CD1c-positive myeloid dendritic cell (primary cell): Measurements from ENCODE around the gene TTYH1.
A peak's percentile ranks its signal among the peaks of the same experiment; 100 is the strongest.
"Not testable (repeated sequence)": the region's sequence is repeated elsewhere in the genome, so short reads cannot be mapped to it uniquely, and the experiment has no call there.

Experiments used
- DNase-seq: peaks from one replicate; pipeline ENCODE4 v3.0.0-alpha.2; 2016; ENCODE audit errors: extremely low spot score

Gene TTYH1

GRCh38 chr19:54415208-54415900 is at the start of gene TTYH1:
TTYH1 (plus strand) TSS chr19:54415464; CDS start chr19:54415553, 89 bp downstream.
- no peak for DNase-seq

GRCh38 chr19:54365798-54366197 is 49.5 kb upstream of the TTYH1 start:
- DNase-seq, result peak; percentile 28

- DNase-seq, result no peak
Measured at GRCh38 chr19:54366811-54367210, 48.5 kb upstream of the TTYH1 start.

- peak; percentile 21 for DNase-seq
Measured at GRCh38 chr19:54369082-54369687, 46.1 kb upstream of the TTYH1 start.

GRCh38 chr19:54369688-54370433 is 45.4 kb upstream of the TTYH1 start:
- DNase-seq, result peak; percentile 54

GRCh38 chr19:54370434-54370796 is 44.8 kb upstream of the TTYH1 start:
- DNase-seq, result peak; percentile 38

GRCh38 chr19:54371453-54371852 is 43.8 kb upstream of the TTYH1 start:
- not testable (repeated sequence) for DNase-seq

- peak; percentile 83 for DNase-seq
Measured at GRCh38 chr19:54373781-54374631, 41.3 kb upstream of the TTYH1 start.

GRCh38 chr19:54375181-54375938 is 39.9 kb upstream of the TTYH1 start:
- peak; percentile 59 for DNase-seq

GRCh38 chr19:54376610-54377285 is 38.5 kb upstream of the TTYH1 start:
- no peak for DNase-seq

- no peak for DNase-seq
Measured at GRCh38 chr19:54379187-54379678, 36.0 kb upstream of the TTYH1 start.

- no peak for DNase-seq
Measured at GRCh38 chr19:54380897-54381296, 34.4 kb upstream of the TTYH1 start.

GRCh38 chr19:54382041-54382440 is 33.2 kb upstream of the TTYH1 start:
- peak; percentile 40 for DNase-seq

GRCh38 chr19:54383330-54383729 is 31.9 kb upstream of the TTYH1 start:
- DNase-seq, result peak; percentile 88

GRCh38 chr19:54387991-54388801 is 27.1 kb upstream of the TTYH1 start:
- DNase-seq, result peak; percentile 83

- DNase-seq, result peak; percentile 8
Measured at GRCh38 chr19:54388802-54389139, 26.5 kb upstream of the TTYH1 start.

- peak; percentile 84 for DNase-seq
Measured at GRCh38 chr19:54389553-54389952, 25.7 kb upstream of the TTYH1 start.

- peak; percentile 73 for DNase-seq
Measured at GRCh38 chr19:54390942-54391577, 24.2 kb upstream of the TTYH1 start.

- no peak for DNase-seq
Measured at GRCh38 chr19:54391589-54392061, 23.6 kb upstream of the TTYH1 start.
